Hair follicle dermal papilla cell (primary cell): ENCODE measurements around the gene SYTL2. TPM values are rescaled to one million over a fixed set of nuclear protein-coding genes. Genes with fewer than 3 reads are reported as not detected.

ENCODE experiments used
- total RNA-seq: library from RNA; depleted of rRNA; stranded (reverse); fragments of >200 nt; gene quantifications from 2 replicates; pipeline ENCODE4 v1.2.3, GENCODE V29; 2012

Gene SYTL2
- total RNA-seq, result 77.7 and 106 TPM in 2 replicates

GRCh38 chr11:85810871-85811611 is at the start of gene SYTL2:
TSS of gene SYTL2 (minus strand) at chr11:85811141. CDS start at chr11:85757725, 53,416 bp downstream.

GRCh38 chr11:85855341-85855656 is 44.4 kb upstream of the SYTL2 start, which contains the start of gene CCDC83:
TSS of gene CCDC83 (plus strand) at chr11:85855383. CDS start at chr11:85865124, 9,741 bp downstream.

DNA sequence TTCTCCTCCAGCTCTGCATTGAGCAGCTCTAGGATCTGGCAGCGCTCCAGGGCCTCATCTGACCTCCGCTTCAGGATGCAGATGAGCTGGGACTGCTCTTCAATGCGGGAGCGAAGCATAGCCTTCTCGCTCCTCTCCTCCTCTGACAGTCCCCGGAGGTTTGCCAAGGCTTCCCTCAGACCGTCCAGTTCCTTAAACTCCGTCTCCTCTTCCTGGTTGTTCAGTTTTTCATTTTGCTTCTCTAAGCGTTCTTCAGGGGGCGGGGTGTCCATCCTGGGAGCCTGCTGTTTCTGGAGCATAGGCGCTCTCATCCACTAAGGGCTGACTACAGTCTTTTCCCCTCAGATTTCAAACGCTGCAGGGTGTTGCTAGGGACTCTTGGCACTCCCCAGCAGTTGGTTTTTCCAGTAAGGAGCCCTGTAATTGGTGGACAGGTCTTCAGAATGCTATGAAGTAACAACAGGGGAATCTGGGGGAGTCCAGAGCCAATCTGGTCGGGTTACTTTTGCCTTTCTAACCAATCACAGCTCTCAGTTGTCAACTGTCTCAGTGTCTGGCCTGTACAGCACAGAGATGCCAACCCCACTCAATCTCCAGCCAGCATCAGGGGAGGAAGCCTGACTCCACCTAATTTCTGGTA is 125.0 kb downstream of the SYTL2 start, which contains the start of gene CCDC89:
CCDC89 (minus strand) TSS at position 376 of the 640 bp plus-strand sequence; CDS start at position 311, 65 bp downstream.

GRCh38 chr11:85664615-85665481 is 146.1 kb downstream of the SYTL2 start, which contains the start of gene CREBZF:
TSS of gene CREBZF (minus strand) at chr11:85665129. CDS start at chr11:85664875, 254 bp downstream.

DNA sequence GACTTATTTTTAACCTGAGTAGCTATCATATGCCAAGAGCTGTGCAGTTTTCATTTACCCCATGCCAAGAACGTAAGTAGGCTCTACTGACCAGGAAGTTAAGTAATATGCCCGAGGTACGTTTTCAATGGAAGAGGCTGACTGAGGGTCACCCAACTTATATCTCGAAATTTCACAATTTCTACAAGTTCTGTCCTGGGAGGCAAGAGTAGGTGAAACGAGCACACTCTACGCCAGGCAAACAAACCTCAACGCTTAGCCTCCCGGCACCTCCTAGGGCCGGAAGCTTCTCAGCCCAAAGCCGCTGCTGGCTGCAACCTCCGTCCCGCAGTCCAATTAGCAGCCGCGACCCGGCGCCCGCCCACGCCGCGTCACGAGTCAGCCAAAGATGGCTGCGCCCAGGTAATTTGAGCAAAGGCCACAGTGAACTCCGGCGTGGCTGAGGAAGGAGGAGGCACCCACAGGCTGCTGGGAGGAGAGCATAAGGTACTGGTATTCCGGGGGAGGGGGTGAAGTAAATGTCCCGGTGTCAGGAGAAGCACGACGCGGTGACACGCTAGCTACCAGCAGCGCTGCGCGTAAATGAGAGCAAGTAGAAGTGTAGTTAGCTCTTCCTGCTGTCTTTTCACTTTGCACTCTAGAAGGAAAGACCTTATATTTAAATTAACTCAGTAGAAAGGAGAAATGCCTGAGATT is 163.2 kb downstream of the SYTL2 start, which contains the start of gene TMEM126A:
TMEM126A (plus strand) TSS at position 364 of the 696 bp plus-strand sequence. CDS start 2,289 bp downstream, outside the sequence.

Other genes starting within 250 kb of the SYTL2 start
- gene DLG2, start 183.8 kb downstream of the SYTL2 start, total RNA-seq, result 2.8 and 4.1 TPM in 2 replicates
- gene TMEM126B, start 182.5 kb downstream of the SYTL2 start, total RNA-seq, result 44.5 and 51.6 TPM in 2 replicates
- 15.6 and 29.4 TPM in 2 replicates for gene TMEM126A, start 163.2 kb downstream of the SYTL2 start, total RNA-seq
- 44.1 and 53.7 TPM in 2 replicates for gene CREBZF, start 146.0 kb downstream of the SYTL2 start, total RNA-seq
- gene CCDC89, start 124.9 kb downstream of the SYTL2 start, total RNA-seq, result 2.6 and 3.9 TPM in 2 replicates
- not detected in 2 replicates for gene CCDC83, start 44.2 kb upstream of the SYTL2 start, total RNA-seq